ENCODE results near the gene GINS2.

GINS2 gene

GRCh38 chr16:85654251-85655095 is 34.3 kb downstream of the GINS2 start:
- DNase-seq (ENCODE audit: low read depth in 2 of 2), result no peak

- DNase-seq (ENCODE audit: low read depth in 2 of 2), result no peak
These were observed 35.4 kb downstream of the GINS2 start for GRCh38 chr16:85653290-85653891.

- no peak for DNase-seq (ENCODE audit: low read depth in 2 of 2)
These were observed 36.1 kb downstream of the GINS2 start for GRCh38 chr16:85652431-85653221.

GRCh38 chr16:85651629-85652430 is 36.9 kb downstream of the GINS2 start:
- DNase-seq (ENCODE audit: low read depth in 2 of 2), result no peak

- no peak for DNase-seq (ENCODE audit: low read depth in 2 of 2)
These were observed 37.7 kb downstream of the GINS2 start for GRCh38 chr16:85650844-85651628.

GRCh38 chr16:85650135-85650843 is 38.5 kb downstream of the GINS2 start:
- no peak for DNase-seq (ENCODE audit: low read depth in 2 of 2)

GRCh38 chr16:85649411-85650134 is 39.2 kb downstream of the GINS2 start:
- DNase-seq (ENCODE audit: low read depth in 2 of 2), result no peak

- no peak for DNase-seq (ENCODE audit: low read depth in 2 of 2)
These were observed 39.9 kb downstream of the GINS2 start for GRCh38 chr16:85648805-85649204.

GRCh38 chr16:85648070-85648714 is 40.6 kb downstream of the GINS2 start:
- no peak for DNase-seq (ENCODE audit: low read depth in 2 of 2)

- no peak for DNase-seq (ENCODE audit: low read depth in 2 of 2)
These were observed 41.8 kb downstream of the GINS2 start for GRCh38 chr16:85646976-85647375.

- DNase-seq (ENCODE audit: low read depth in 2 of 2), result no peak
These were observed 42.3 kb downstream of the GINS2 start for GRCh38 chr16:85646358-85646907.

GRCh38 chr16:85645021-85645589 is 43.6 kb downstream of the GINS2 start:
- no peak for DNase-seq (ENCODE audit: low read depth in 2 of 2)

- no peak for DNase-seq (ENCODE audit: low read depth in 2 of 2)
These were observed 44.6 kb downstream of the GINS2 start for GRCh38 chr16:85644093-85644712.

GRCh38 chr16:85643631-85644030 is 45.1 kb downstream of the GINS2 start:
- DNase-seq (ENCODE audit: low read depth in 2 of 2), result no peak

GRCh38 chr16:85642762-85643358 is 45.9 kb downstream of the GINS2 start:
- no peak for DNase-seq (ENCODE audit: low read depth in 2 of 2)

- DNase-seq (ENCODE audit: low read depth in 2 of 2), result no peak
These were observed 47.0 kb downstream of the GINS2 start for GRCh38 chr16:85641776-85642176.

- DNase-seq (ENCODE audit: low read depth in 2 of 2), result no peak
These were observed 47.4 kb downstream of the GINS2 start for GRCh38 chr16:85641305-85641704.

- DNase-seq (ENCODE audit: low read depth in 2 of 2), result no peak
These were observed 48.2 kb downstream of the GINS2 start for GRCh38 chr16:85640585-85640984.
